GM21619 (cell line): ENCODE measurements around the gene SNX27.

Experiments
- ATAC-seq: cut with Tn5 transposase; IDR thresholded peaks from one replicate; pipeline ENCODE4 v1.9.1; 2021; ENCODE audit not compliant: unreplicated experiment

SNX27 gene

GRCh38 chr1:151702936-151703335 lies 91.1 kb downstream of the SNX27 start:
- ATAC-seq = no peak

- ATAC-seq = no peak
These were observed 92.0 kb downstream of the SNX27 start for GRCh38 chr1:151703813-151704212.

DNA sequence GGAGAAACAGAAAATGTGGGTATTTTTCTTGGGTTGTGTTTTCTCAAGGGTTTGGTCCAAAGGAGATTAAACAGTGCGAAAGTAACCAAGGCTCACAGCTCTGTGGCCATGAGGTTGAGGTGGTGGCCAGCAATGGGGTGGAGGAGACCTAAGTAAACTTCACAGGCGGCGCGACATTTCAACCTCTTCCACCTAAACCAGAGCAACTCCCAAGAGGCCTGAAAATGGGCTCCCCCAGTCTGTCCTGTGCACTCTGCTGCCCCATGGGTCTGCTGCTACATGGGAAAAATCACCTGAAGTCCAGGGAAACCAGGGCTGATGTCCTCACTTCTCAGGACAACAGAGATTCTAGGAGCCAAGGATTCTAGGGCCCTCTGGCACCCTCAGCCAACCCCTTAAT lies 92.4 kb downstream of the SNX27 start:
- no peak for ATAC-seq

- ATAC-seq = no peak
These were observed 93.3 kb downstream of the SNX27 start for GRCh38 chr1:151705146-151705545.

- no peak for ATAC-seq
These were observed 94.1 kb downstream of the SNX27 start for GRCh38 chr1:151705753-151706463.

DNA sequence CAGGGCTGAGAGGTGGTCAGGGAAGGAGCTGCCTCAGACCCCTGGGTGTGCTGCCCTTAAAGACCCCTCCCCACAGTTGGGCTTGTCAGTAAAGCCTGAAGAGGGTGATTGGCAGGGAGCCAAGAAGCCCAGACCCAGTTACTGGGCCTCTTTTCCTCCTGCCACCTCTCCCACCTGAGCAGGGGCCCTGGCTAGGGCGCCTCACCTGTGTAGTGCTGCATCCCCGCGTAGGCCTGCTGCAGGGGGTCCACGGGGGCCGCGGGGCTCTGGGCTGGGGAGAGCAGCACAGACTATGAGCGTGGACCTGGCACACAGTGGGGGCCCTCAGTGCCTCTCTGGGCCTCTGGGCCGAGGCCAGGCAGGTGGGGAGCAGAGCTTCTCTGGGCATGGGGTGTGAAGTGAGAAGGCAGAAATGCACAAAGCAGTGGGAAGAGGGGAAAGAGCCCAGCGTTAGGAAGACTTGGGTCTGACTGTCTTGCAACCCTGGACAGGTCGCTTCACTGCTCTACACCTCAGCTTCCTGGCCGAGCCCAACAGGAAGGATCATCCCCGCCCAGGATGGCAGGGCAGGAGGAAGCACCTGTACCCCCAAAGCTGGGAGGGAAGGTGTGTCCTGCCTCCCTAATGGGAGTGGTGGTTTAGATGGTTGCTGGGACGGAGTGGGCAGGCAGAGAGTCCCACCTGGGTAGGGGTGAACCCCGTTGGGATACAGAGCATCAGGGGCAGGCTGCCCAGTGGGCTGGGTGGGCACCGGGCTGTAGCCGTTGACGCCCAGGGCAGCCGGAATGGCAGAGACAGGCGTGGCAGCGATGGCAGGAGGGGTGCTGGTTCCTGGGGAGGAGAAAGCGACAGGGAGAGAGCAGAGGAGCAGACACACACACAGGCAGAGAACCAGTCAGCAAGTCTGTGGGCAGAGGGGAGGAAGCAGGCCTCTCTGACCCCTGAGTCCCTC lies 94.9 kb downstream of the SNX27 start:
- no peak for ATAC-seq

DNA sequence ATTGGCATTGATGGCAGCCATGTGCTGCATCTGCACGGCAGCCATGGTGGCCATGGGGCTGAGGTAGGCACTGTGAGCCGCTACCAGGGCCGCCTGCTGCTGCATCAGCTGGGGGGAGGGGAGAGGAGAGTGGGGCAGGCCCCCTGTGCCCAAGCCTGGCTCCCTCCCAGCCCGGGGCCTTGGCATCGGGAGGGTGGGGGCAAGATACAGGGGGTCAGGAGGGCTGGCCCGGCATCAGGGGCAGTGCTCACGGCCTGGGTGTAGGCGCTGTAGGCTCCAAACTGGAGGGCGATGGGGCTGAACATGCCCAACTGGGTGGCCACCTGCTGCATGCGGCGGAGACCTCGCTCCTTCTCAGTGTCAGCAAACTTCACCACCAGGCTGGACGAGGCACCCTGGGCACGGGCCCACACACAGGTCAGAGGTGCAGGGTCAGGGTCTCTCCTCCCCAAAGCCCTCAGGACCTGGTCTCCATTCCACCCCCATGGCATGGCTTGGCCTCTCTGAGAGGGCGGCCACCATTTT lies 95.8 kb downstream of the SNX27 start:
- ATAC-seq = no peak

GRCh38 chr1:151708891-151709290 lies 97.0 kb downstream of the SNX27 start:
- no peak for ATAC-seq

GRCh38 chr1:151710187-151710840 lies 98.5 kb downstream of the SNX27 start:
- ATAC-seq = no peak

- no peak for ATAC-seq
These were observed 99.4 kb downstream of the SNX27 start for GRCh38 chr1:151711044-151711800.

DNA sequence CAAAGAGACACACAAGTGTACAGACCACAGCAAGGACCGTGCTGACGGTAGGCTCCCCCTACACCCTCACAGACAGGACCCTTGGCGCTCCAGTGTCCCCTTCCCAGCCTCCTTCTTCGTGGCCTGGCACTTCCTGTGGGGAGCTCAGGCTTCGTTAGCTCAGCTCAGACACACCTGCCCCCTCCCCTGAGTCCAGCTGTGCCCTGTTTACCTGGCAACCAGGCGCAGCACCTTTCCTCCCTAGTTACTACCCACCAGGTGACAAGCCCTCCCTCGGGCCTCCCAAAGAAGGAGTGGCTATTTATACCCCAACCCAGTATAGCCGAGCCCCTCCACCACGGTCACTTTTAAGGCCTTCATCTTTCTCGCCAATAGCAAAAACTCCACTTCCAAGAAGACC lies 100.1 kb downstream of the SNX27 start:
- no peak for ATAC-seq

- no peak for ATAC-seq
These were observed 101.2 kb downstream of the SNX27 start for GRCh38 chr1:151713044-151713443.

GRCh38 chr1:151713874-151714273 lies 102.0 kb downstream of the SNX27 start:
- no peak for ATAC-seq

DNA sequence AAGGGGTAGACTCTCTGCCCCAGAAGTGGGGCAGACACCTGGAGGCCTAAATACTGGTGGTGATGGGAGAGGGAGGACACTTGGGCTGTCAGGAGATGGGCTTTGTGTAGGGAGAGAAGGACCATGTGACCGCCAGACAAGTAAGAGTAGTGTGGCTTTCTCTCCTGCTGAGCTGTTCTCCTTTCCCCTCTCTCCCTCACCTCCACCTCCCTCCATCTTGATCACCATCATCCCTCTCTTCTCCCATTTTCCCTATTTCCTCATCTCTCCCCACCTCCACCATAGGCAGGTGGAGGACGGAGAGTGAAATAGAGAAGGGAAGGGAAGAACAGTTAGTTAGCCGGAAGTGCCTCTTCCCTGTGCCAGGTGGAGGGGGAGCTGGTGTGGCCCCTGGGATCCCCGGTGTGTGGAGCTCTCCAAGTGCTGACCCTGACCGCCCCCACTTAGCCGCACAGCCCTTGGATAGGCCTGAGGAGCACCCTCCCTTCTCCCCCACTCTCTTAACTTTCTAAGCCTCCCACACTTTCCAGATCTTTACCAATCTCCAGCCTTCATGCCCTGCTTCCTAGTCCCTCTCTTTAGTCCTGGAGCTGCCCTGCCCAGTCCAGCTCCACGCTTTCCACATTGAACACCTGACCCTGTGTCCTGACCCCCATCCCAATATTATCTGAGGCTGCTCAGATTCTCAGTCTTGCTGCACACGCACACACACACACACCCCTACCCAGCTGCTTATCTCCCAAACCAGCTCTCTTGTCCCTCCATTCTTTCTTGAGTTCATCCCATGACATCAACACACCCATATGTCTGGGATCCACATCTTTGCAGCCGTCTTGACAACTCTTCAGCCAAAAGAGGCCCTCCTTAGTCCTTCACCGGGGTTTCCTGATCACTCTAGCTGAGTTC lies 103.2 kb downstream of the SNX27 start:
- no peak for ATAC-seq

- ATAC-seq = no peak
These were observed 104.0 kb downstream of the SNX27 start for GRCh38 chr1:151715726-151716404.

DNA sequence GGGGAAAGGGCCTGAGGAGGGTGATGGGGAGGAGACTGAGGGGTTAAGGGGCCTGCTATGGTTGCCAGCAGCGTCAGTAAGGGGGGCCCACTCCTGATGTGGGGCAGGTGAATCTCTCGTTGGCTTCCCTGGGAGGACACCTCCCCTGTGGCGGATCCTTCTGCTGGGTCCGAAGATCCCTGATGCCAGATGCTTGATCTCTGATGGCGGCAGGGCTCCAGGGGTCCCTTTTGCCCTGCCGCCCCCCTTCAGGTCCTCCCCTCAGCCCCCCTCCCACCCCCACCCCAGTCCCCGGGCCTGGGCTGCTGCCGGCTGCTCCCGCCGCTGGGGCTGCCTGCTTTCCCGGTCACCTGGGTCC lies 104.5 kb downstream of the SNX27 start:
- no peak for ATAC-seq

DNA sequence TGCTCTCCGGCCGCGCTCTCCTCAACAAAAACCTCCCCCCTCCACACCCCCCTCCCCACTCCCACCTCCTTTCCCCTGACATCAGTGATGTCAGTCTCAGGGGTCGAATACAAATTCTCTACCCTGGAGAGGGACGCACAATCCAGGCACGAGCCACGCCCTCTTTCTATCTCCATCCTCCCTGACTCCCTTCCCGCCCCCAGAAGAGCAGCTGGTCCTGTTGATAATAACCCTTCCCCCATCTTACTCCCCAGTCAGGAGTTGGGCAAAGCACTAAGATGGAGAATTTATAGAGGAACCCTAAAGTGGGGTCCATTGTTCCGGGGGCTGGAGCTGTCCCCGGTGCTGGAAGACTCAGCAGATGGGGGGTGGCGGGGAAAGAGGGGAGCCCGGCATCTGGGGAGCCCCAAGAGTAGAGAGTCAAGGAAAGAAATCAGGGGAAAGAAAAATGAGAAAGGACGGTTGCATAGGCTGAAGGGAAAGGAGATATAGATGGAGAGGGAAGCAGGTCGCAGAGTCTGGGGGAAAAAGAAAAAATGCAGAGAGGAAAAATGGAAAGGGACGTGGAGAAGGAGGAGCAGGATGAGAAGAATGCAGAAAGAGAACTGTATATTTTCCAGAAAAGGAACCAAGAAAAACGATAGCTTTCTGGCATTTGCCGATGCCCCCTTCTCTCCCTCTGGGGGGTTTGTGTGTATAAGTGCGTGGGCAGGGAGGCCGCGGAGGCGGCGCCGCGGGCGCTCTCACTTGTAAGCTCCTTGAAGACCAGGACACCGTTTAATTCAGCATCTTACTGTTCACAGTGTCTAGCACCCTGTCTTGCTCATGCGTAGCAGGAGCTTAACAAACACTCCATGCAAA lies 105.2 kb downstream of the SNX27 start, which contains the start of gene CELF3:
Gene CELF3 (minus strand): TSS at position 33 of the 861 bp plus-strand sequence. CDS start 783 bp downstream, outside the sequence.
- ATAC-seq = no peak

DNA sequence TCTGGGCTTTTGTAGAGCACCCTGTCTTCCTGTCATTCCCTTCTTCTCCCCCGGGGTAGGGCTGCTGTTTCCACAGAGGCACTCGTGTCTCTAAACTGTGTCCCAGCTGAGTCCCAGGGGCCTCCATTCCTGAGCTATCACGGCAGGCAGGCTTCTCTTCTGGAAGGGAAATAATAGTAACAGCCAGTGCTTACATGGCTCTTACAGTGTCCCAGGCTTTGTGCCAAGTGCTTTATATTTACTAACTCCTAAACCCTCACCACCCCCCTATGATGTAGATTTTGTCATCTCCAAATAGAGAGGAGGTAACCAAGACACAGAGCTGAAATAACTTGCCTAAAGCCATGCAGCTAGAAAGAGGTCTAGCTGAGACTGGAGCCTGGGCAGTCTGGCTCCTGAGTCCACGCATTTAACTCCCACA lies 106.2 kb downstream of the SNX27 start:
- ATAC-seq = no peak
